NCI-H345 treated with DMSO at 0.1 percent for 48 hours (cell line): ENCODE data around the gene PBX3.
A peak's percentile ranks its signal among the peaks of the same experiment; 100 is the strongest.

Experiments
- DNase-seq: peaks from one replicate; lab custom pipeline; 2025; ENCODE audit not compliant: unreplicated experiment; lab: John Stamatoyannopoulos, UW

PBX3 gene

DNA sequence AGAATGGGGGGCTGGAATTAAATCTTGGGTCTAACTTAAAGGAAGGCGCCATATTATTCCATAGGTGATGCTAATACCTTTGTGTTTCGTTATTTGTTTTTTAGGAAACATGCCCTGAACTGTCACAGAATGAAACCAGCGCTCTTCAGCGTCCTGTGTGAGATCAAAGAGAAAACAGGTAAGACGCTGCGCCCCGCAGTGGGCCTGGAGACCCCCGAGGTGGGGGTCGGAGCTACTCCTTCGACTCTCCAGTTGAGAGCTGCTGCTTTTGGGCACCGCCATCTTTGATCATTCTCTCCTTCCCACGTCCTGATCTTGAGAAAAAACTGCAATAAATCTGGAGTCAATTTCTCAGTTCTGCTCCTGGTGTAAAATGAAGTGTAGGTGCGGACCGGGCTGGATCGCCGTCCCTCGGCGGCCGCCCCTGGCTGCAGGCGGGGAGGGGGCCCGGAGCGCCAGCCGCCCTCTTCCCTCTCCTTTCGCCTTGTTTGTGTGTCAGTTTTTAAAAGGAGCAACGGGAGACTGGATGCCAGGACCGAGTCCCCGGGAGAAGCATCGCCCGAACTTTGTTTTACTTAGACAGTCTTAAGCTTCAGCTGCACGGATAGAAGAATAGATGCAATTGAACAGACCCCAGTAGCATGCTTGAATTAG is 1.4 kb downstream of the PBX3 start:
- no peak for DNase-seq

DNA sequence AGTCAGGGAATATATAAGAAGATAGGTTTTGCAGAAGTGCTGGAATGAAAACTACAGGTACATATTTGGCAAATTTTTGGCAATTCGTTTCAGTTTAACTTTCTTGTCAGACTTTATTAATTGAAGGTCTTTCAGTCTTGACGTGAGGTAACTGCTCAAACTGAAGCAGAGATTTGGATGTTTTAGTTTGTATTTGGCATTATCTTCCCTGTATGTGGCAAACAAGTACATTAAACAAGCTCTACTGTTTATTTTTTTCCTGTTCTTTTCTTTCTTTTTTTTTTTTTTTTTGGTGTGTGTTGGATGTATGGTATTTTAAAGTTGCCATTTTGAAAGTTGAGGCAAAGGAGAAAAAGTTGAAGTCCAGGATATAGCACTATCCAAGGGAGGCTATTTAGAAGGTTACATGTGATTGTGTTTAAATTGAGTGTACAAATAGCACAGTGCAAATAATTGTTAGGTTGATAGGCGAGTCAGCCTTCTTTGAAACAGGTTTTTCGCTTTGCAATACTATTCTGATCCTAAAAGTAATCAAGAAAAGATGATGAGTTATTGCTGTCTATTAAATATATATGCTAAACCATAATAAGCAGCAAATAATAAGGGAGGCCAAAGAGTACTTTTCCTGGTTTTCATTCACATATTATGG is 2.2 kb downstream of the PBX3 start:
- no peak for DNase-seq

GRCh38 chr9:125749951-125750626 is 2.9 kb downstream of the PBX3 start:
- no peak for DNase-seq

- no peak for DNase-seq
Measured at GRCh38 chr9:125750627-125751011, 3.4 kb downstream of the PBX3 start.

DNA sequence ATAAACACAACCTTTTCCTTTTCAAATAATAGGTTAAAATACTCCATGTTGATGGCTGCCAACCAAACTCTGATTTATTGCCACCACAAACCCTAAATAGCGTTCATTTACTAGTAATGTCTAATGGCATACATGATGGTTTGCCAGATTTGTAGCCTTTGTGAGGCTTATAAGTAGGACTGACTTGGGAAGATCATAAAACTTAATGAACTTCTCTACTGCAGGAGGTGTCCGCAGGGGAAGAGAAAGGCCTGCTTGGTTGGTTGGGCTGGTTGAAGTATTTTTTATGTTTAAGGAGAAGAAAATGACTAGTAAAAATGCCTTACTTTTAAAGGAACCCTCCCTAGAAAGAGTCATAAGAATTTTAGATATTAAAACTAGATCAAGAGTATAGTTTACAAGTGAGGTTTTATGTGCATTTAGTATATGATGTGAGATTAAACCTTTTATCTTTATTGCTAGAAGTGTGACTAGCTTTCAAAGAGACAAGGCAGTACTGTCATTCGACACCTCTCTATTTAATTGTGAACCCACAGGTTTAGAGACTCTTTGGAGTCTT is 5.0 kb downstream of the PBX3 start:
- no peak for DNase-seq

DNA sequence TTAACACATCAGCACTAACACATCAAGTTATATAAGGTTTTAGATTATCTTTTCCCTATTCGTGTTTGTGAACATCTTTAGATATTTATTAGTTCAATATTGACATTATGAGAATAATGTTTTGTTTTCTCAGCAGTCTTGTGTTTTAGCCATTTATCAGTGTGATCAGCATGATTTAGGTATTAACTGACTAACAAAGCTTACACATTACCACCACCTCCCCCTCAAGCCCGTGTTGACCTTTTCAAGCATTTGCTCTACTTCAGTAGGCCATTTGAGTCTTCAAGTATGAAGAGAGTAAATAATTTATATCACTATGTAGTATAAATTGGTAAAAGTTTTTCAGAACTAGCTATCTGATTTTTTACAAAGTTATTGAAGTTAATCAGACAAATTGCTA is 6.9 kb downstream of the PBX3 start:
- no peak for DNase-seq

- no peak for DNase-seq
Measured at GRCh38 chr9:125755340-125755739, 8.2 kb downstream of the PBX3 start.

GRCh38 chr9:125756518-125756917 is 9.3 kb downstream of the PBX3 start:
- no peak for DNase-seq

DNA sequence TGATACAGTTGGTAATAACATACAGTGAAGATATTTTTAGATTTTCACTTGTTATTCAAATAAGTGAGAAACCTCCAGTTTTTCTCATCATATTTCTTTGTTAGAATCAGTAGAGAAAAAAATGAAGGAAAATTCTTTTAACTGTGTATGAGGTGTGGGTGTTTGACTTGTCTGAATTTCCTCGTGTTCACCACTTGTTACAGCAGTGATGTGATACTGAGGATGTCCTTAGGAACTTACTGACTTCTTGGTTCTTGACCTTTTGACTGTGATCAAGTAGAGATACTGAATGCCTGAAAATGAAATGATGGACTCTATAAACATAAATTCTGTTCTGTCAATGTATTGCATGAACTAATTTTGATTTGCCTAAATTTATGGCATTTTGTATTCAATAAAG is 10.7 kb downstream of the PBX3 start:
- no peak for DNase-seq

GRCh38 chr9:125758986-125759763 is 12.0 kb downstream of the PBX3 start:
- peak; percentile 44 for DNase-seq

GRCh38 chr9:125759764-125760129 is 12.6 kb downstream of the PBX3 start:
- DNase-seq: peak; percentile 64

- DNase-seq: no peak
Measured at GRCh38 chr9:125760537-125760936, 13.4 kb downstream of the PBX3 start.

- DNase-seq: no peak
Measured at GRCh38 chr9:125761676-125762450, 14.7 kb downstream of the PBX3 start.

- DNase-seq: peak; percentile 99
Measured at GRCh38 chr9:125763394-125763801, 16.2 kb downstream of the PBX3 start.

DNA sequence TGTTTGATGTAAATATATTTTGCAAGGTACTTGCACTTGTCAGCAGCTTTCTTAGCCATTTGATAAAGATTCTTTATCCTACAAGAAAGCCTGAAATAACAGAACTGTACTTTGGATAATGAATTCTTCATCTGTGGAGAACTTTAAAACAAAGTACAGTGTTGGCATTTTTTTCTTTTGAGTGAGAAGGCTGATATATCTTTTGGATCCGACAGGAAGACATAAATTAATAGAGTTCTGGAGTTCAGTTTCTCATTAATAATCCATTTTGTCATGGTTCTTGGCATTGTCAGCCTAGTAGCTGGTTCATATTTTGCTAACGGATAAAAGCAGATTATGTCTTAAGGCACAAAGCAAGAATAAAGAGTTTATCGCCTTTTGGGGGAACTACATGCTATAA is 17.0 kb downstream of the PBX3 start:
- no peak for DNase-seq

GRCh38 chr9:125766468-125767221 is 19.5 kb downstream of the PBX3 start:
- DNase-seq: no peak

GRCh38 chr9:125767349-125767748 is 20.2 kb downstream of the PBX3 start:
- DNase-seq: no peak

- no peak for DNase-seq
Measured at GRCh38 chr9:125768803-125769202, 21.6 kb downstream of the PBX3 start.

GRCh38 chr9:125771037-125771436 is 23.9 kb downstream of the PBX3 start:
- DNase-seq: no peak

GRCh38 chr9:125772740-125773139 is 25.6 kb downstream of the PBX3 start:
- no peak for DNase-seq
